ENCODE data around the gene FICD. TPM values are rescaled to one million over a fixed set of nuclear protein-coding genes. Genes with fewer than 3 reads are reported as not detected.

Gene FICD
- total and polyA plus RNA-seq, 9 of the 15 experiments (the other 6 are each of a cell fraction or from before 2014, with no cell fraction given) = 0.88 to 4.5 (median 1.9) TPM

- BruUV-seq (replicated peaks) = no TSS peak
- H3K36me3 ChIP-seq (ENCODE audit: control insufficient read depth, insufficient read depth, low read length) = peaks cover 99% of the 10 kb centered on the region
- CTCF ChIA-PET (ENCODE audit: low intra/inter-chr PET ratio) = no interaction called here
Measured at GRCh38 chr12:108527166-108527496, 12.1 kb downstream of the FICD start.

GRCh38 chr12:108530161-108530560, 15.1 kb downstream of the FICD start:
- peaks cover 94% of the 10 kb centered on the region for H3K36me3 ChIP-seq (ENCODE audit: control insufficient read depth, insufficient read depth, low read length)
- intact Hi-C loops (cut with micrococcal nuclease) = no loop called here
- peaks cover 7 to 14% of the 10 kb centered on the region in 2 experiments for H3K4me1 ChIP-seq (replicated peaks in 1 of 2; ENCODE audit: control insufficient read depth in 2 of 2, insufficient read depth in 2 of 2, low read length in 2 of 2)
- no peak overlapping the region for H3K4me3 ChIP-seq
- H3K9me1 ChIP-seq (ENCODE audit: control insufficient read depth, insufficient read depth, low read length) = no peaks in the 10 kb centered on the region
- H3K4me2 ChIP-seq (ENCODE audit: insufficient read depth, low read length) = no peak overlapping the region
- no TSS peak for BruUV-seq (replicated peaks)
- no peak overlapping the region for H3K9ac ChIP-seq (ENCODE audit: insufficient read depth in 1 of 2, low read depth in 2 of 2, low read length in 2 of 2)
- no peak for TF ChIP-seq MTA1 (IDR thresholded peaks at IDR 0.05; ENCODE audit: borderline replicate concordance)
- no peak for TF ChIP-seq RREB1 (CRISPR knock-in tag; IDR thresholded peaks at IDR 0.05)
- no peak for TF ChIP-seq TARDBP (IDR thresholded peaks at IDR 0.05)
- no peak for TF ChIP-seq SMARCB1 (IDR thresholded peaks at IDR 0.05; ENCODE audit: insufficient read length, low read depth)
- TF ChIP-seq DDX20 (tag; IDR thresholded peaks at IDR 0.05; ENCODE audit: low read depth) = no peak
- POLR2A ChIA-PET = interaction anchor here (0.6 to 3.7 kb wide), 6 partner anchors 8 to 309 kb away, joined by 3 to 20 read pairs (median 3); no protein-coding TSS in a partner anchor
- no peak overlapping the region for H2AFZ ChIP-seq (ENCODE audit: low read depth, low read length)
- H3K9me3 ChIP-seq (replicated peaks; ENCODE audit: control insufficient read depth, insufficient read depth, low read depth, low read length) = no peaks in the 10 kb centered on the region
- no peak for DNase-seq (ENCODE audit: extremely low read depth in 1 of 4, low spot score in 3 of 4)
- no peak for ATAC-seq
- peaks cover 15% of the 10 kb centered on the region; the same call in 2 of the 3 replicates for H3K79me2 ChIP-seq (ENCODE audit: control insufficient read depth, insufficient read depth, low read length)
- no peaks in the 10 kb centered on the region for H3K27me3 ChIP-seq (ENCODE audit: control insufficient read depth in 2 of 2, insufficient read depth in 2 of 2, low read length in 2 of 2)
- H3K27ac ChIP-seq (ENCODE audit: extremely low read depth, low read depth, low read length) = no peak overlapping the region
- CTCF ChIA-PET (ENCODE audit: low intra/inter-chr PET ratio) = no interaction called here
- 94% methylated on average over 9 of the region's 9 CpGs for WGBS (ENCODE audit: insufficient coverage, low coverage, missing lambda C conversion rate)
- in situ Hi-C loops (cut with MboI) = no loop called here
- H4K20me1 ChIP-seq (replicated peaks; ENCODE audit: control insufficient read depth, insufficient read depth, low read length) = peaks cover 6% of the 10 kb centered on the region; the same call in 1 of the 2 replicates
- no peak for FAIRE-seq

More at GRCh38 chr12:108527166-108527496, 12.1 kb downstream of the FICD start:
- peaks cover 2% of the 10 kb centered on the region in 2 experiments; a peak in 4 of 5 replicates for H3K4me1 ChIP-seq (replicated peaks in 1 of 2; ENCODE audit: control insufficient read depth in 2 of 2, insufficient read depth in 2 of 2, low read length in 2 of 2)
- no peak for ATAC-seq
- no peaks in the 10 kb centered on the region for H3K27me3 ChIP-seq (ENCODE audit: control insufficient read depth in 2 of 2, insufficient read depth in 2 of 2, low read length in 2 of 2)
- 97% methylated on average over 6 of the region's 6 CpGs for WGBS (ENCODE audit: insufficient coverage, low coverage, missing lambda C conversion rate)
- no peak overlapping the region for H3K4me2 ChIP-seq (ENCODE audit: insufficient read depth, low read length)
- DNase-seq (ENCODE audit: extremely low read depth in 1 of 4, low spot score in 3 of 4) = no peak
- no peak for FAIRE-seq
- H3K9me3 ChIP-seq (replicated peaks; ENCODE audit: control insufficient read depth, insufficient read depth, low read depth, low read length) = no peaks in the 10 kb centered on the region
- peaks cover 13% of the 10 kb centered on the region for H3K79me2 ChIP-seq (ENCODE audit: control insufficient read depth, insufficient read depth, low read length)
- no peak overlapping the region for H2AFZ ChIP-seq (ENCODE audit: low read depth, low read length)
- TF ChIP-seq C11orf30 (IDR thresholded peaks at IDR 0.05; ENCODE audit: low read depth) = no peak
- TF ChIP-seq POLR2B (IDR thresholded peaks at IDR 0.05; ENCODE audit: low read depth, partially characterized antibody) = peak; percentile 26
- no peak for TF ChIP-seq SIX5 (IDR thresholded peaks at IDR 0.05; ENCODE audit: borderline replicate concordance in 1 of 2, insufficient read depth in 1 of 2, low read depth in 1 of 2, low read length in 2 of 2)
- TF ChIP-seq SUPT5H (IDR thresholded peaks at IDR 0.05) = peak; percentile 47; the same call in 1 of the 2 replicates
- no peak for TF ChIP-seq FOSL1 (tag; conservative IDR thresholded peaks at IDR 0.05)
- no peak for TF ChIP-seq LARP7 (IDR thresholded peaks at IDR 0.05)
- H3K9ac ChIP-seq (ENCODE audit: insufficient read depth in 1 of 2, low read depth in 2 of 2, low read length in 2 of 2) = 0 out of 4 replicates have a peak overlapping the region, but pooled peaks of 1 of the 2 experiments have one; percentile 6
- in situ Hi-C loops (cut with MboI) (no loop called here), intact Hi-C loops (cut with micrococcal nuclease) (no loop called here)
- POLR2A ChIA-PET = interaction anchor here (2.9 kb wide), 1 partner anchor 9 kb away, joined by 9 read pairs; no protein-coding TSS in a partner anchor
- H3K9me1 ChIP-seq (ENCODE audit: control insufficient read depth, insufficient read depth, low read length) = no peaks in the 10 kb centered on the region
- H4K20me1 ChIP-seq (replicated peaks; ENCODE audit: control insufficient read depth, insufficient read depth, low read length) = peaks cover 7% of the 10 kb centered on the region; the same call in 1 of the 2 replicates
- no peak overlapping the region; the same call in 2 of the 3 replicates for H3K27ac ChIP-seq (ENCODE audit: extremely low read depth, low read depth, low read length)
- H3K4me3 ChIP-seq = no peak overlapping the region

All from K562 (cell line).